Activated gamma-delta T cell (primary cell): Measurements from ENCODE around the gene EGFL7.

Experiments used
- DNase-seq: peaks from one replicate; lab custom pipeline; 2025; lab: John Stamatoyannopoulos, UW

Gene EGFL7

DNA sequence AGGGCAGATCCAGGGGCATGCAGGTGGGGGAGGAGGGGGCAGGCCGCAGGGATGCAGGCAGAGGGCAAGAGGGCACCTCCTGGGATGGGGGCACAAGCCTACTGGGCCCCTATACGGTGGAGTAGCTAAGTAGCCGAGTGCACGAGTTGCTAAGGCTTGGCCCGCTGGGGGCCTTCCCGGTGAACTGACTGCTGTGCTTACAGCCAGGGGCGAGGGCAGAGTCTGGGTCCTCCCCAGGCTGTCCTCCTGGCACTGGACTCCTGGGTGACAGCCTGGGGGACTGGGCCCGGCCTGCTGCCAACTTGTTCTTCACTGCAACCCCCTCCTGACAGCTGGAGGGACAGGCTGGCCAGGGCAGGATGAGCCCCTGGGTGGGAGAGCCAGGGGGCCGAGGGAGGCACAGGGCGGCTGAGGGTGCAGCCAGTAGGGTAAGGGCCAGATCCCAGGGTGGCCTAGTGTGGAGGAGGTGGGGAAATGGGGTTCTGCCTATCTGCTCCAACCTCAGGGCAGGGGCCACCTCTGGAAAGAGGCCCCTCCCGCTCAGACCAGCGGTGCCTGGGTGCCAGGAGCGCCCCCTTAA lies 1.7 kb upstream of the EGFL7 start:
- no peak for DNase-seq

DNA sequence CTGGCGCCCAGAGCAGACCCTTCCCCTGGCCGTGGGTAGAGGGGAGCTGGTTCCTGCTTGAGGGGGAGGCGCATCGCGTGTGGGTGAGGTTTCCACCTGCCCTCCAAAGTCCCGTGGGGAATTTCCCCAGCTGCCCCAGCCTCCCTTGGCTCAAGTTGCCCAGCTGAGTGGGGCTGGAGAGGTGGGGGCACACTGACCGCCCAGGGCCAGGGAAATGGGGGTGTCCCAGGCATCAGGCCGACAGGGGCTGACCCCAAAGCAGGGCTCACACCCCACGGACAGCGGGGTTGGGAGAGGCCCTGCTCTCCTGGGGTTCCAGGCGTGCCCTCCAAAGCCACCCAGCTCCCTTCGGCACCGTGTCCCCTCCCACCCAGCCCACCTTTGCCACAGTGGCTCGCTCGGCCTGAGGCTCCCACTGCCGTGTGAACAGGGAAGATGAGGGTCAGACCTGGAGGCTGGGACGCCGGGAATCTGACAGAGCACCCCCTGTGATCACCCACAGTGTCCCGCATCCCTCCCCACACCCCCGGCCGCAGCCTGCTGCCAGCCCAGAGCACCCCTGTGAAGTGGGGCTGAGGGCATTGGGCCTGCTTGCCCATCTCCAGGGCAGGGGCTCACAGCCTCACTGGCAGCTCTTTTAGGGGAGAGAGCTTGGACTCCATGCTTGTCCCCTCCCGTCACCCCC lies 933 bp upstream of the EGFL7 start:
- no peak for DNase-seq

GRCh38 chr9:136662326-136662655 lies 425 bp upstream of the EGFL7 start:
- no peak for DNase-seq

- DNase-seq = no peak
Measured at GRCh38 chr9:136664000-136664915, 1.5 kb downstream of the EGFL7 start.

DNA sequence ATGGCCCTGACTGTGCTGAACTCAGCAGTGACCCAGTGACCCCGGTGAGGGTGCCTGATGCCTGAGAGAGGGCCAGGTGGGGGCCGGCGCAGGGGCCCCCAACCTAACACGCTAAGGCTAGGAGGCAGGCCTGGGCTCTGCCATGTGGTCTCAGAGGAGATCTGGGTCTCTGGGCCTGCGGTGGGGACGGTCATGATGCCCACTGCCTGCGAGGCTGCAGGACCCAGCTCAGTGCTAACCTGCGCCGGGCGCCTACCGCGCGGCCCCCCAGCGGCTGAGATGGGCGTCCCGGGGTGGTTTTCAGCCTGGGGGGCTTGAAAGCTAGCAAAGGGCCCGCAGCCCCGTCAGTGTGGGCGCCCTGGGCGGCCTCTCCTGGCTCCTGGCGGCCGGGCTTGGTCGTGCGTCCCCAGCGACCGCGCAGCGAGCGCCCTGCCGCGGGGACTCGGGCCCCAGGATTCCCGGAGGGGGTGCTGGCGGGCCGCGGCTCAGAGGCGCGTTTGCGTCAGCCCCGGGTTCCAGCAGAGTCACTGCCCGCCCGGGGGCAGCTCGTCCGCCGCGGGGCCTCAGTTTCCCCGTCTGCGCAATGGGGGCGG lies 2.5 kb downstream of the EGFL7 start:
- DNase-seq = no peak

GRCh38 chr9:136665704-136666371 lies 3.1 kb downstream of the EGFL7 start:
- DNase-seq = peak; percentile 32

DNA sequence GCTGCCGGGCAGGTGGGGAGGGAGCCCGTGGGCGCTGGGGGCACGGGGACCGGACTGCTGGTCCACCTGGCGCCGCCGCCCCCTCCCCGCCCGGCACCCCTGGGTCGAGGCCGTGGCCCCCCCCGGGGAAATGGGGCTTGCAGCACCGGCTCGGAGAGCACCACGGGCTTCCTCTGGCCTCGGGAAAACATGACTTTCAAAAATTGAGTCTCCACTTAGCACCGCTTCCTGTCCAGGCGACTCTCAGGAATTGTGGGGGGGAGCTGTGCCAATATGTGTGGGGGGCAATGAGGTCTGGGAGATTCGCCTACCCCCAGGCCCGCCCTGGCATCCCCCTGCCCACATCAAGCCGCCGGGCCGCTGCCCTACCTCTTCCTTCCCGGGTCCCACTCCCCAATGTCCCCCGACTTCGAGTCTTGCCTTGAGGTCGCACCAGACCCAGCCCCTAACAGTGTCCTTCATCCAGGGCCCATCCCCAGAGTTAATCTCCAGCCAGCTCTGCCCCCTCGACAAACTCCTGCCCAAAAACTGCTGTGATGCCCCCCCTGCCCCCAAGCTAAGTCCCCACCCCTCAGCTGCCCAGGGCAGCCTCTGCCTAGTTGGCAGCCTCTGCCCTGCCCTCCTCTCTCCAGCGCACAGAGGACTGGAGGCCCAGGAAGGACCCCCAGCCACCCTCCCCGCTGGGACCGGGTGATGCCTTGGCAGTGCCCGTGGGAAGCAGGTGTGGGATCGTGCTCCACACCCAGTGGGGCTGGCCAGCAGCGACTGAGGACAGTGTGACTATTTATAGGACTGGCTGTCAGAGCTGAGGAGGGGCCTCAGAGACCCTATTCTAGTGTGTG lies 3.9 kb downstream of the EGFL7 start:
- DNase-seq = no peak

- DNase-seq = no peak
Measured at GRCh38 chr9:136667214-136667939, 4.7 kb downstream of the EGFL7 start.

GRCh38 chr9:136667940-136668760 lies 5.4 kb downstream of the EGFL7 start:
- no peak for DNase-seq

- DNase-seq = no peak
Measured at GRCh38 chr9:136668983-136669790, 6.5 kb downstream of the EGFL7 start.

- DNase-seq = no peak
Measured at GRCh38 chr9:136669791-136670464, 7.2 kb downstream of the EGFL7 start.

- no peak for DNase-seq
Measured at GRCh38 chr9:136670576-136671253, 8.0 kb downstream of the EGFL7 start.

GRCh38 chr9:136671254-136671614 lies 8.5 kb downstream of the EGFL7 start:
- DNase-seq = no peak

DNA sequence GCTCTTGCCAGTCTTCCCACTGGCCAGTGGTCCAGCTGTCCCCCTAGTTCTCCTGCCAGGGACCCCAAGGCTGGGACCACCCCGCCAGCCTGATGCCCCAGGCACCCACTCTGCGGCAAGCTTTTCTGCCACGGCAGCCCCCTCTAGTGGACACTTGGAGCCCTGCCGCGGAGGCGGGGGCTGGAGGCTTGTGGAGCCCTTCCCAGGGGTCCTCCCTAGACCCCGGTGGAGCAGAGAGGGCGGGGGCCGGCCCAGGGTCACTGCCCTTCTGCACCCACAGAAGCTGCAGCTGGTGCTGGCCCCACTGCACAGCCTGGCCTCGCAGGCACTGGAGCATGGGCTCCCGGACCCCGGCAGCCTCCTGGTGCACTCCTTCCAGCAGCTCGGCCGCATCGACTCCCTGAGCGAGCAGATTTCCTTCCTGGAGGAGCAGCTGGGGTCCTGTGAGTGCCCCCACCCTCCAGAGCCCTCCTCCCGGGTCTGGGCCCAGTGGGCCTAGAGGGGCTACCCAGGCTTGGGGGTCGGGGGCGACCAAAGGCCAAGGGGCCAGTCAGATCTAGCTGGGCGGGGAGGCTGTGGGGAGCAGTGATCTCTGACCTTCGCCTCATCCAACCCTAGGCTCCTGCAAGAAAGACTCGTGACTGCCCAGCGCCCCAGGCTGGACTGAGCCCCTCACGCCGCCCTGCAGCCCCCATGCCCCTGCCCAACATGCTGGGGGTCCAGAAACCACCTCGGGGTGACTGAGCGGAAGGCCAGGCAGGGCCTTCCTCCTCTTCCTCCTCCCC lies 9.1 kb downstream of the EGFL7 start:
- DNase-seq = no peak

DNA sequence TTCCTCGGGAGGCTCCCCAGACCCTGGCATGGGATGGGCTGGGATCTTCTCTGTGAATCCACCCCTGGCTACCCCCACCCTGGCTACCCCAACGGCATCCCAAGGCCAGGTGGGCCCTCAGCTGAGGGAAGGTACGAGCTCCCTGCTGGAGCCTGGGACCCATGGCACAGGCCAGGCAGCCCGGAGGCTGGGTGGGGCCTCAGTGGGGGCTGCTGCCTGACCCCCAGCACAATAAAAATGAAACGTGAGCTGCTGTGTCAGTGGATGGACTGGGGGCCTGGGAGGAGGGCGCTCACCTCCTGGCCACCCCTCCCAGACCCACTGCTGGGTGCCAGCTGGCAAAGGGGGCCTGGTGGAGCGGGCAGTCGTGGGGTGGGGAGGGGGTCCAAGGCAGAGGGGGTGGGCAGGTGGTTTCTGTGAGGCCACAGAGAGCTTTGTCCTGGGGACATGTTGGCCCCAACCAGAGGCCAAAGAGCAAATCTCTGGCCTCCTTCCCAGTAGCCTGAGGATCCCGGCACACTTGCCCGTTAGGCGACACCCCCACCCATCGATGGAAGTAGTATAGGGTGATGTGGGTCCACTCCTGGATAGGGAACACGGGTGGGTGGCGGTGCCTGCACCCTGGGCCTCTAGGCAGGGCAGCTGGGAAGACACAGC lies 9.8 kb downstream of the EGFL7 start:
- no peak for DNase-seq
